Activated T-cell treated with anti-CD3 and anti-CD28 coated beads for 4 hours (primary cell): Measurements from ENCODE around the gene SMOC2.

Source experiments
- DNase-seq: peaks from one replicate; pipeline ENCODE4 v3.0.0-alpha.2; 2020

The SMOC2 gene

GRCh38 chr6:168636147-168637004, 195.4 kb downstream of the SMOC2 start:
- no peak for DNase-seq

GRCh38 chr6:168637834-168638233, 196.8 kb downstream of the SMOC2 start:
- DNase-seq: no peak

GRCh38 chr6:168638468-168639271, 197.7 kb downstream of the SMOC2 start:
- no peak for DNase-seq

- no peak for DNase-seq
These were observed 199.2 kb downstream of the SMOC2 start for GRCh38 chr6:168640181-168640580.

- DNase-seq: no peak
These were observed 199.8 kb downstream of the SMOC2 start for GRCh38 chr6:168640768-168641167.

GRCh38 chr6:168641446-168641845, 200.5 kb downstream of the SMOC2 start:
- DNase-seq: no peak

DNA sequence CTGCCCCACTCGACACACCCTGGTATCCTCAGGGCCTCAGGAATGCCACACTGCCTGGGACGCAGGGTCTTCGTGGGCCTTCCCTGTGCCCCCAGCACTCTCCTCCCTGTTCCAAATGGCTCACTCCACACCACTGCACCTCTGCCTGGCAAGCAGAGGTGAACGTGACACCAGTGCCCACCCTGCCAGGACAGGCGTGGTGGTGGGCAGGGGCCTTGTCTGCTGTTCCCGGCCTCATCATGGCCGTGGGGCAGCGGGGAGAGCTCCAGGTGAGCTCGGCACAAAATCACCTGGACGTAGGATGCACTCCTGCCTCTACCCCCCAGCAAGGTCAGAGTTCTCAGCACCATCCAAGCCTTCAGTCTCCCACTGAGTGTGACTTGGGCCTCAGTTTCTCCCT, 202.4 kb downstream of the SMOC2 start:
- DNase-seq: no peak

GRCh38 chr6:168645326-168645725, 204.3 kb downstream of the SMOC2 start:
- no peak for DNase-seq

GRCh38 chr6:168647271-168647670, 206.3 kb downstream of the SMOC2 start:
- DNase-seq: no peak

DNA sequence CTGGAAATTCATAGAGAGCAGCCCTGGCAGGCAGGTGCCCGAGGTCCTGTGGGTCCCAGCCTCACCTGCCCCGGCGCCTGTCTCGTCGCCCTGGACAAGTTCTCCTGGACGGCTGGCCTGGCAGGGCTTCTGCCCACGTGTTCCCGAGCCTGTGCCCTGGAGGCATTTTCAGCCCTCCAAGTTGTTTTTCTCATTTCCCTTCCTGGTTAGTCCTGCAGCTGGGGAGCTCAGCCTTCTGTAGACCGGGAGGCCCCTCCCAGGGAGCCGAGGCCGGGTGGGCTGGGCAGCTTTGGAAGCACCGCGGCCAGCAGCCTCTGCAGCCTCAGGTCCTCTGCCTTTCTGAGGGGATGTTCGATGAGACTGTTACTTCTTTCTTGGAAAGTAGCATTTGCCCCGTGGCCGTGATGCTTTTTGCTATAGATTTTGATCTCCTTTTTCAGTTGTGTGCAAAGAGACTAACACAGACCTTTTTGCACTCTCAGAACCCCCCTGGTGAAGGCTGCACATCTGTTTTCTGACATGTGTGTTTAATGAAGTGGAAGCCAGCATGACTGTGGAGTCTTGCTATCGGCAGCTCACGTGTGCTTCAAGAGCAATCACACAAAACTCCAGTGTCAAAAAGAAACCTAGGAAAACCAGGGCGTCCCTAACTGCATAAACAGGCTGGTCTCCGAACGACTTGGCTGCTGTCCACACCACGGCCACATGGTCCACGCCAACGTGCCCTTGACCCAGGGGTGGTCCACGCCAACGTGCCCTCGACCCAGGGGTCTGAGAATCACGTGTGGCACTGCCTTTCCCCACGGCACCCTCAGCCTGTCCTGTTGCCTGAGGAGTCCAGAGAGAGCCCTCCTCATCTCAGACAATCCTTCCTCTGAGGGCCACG, 207.5 kb downstream of the SMOC2 start:
- DNase-seq: no peak

DNA sequence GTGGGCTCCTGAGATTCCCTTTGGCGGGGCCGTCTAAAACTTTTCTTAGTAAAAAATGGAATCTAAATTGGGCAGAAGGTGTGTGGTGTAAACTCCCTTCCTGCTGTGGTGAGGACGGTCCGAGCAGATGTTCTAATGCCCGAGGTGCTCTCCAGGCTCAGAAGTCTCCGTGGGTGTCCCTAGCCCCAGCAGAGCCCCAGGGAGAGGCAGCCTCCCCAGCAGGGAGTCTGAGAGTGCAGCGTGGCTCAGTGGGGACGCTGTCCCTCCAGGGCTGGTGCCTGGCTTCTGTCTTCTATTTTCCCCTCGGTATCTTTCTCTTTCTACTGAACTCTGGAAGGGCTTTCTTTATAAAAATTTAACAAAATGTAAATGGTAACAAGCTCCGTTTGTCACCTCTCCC, 208.2 kb downstream of the SMOC2 start:
- no peak for DNase-seq

DNA sequence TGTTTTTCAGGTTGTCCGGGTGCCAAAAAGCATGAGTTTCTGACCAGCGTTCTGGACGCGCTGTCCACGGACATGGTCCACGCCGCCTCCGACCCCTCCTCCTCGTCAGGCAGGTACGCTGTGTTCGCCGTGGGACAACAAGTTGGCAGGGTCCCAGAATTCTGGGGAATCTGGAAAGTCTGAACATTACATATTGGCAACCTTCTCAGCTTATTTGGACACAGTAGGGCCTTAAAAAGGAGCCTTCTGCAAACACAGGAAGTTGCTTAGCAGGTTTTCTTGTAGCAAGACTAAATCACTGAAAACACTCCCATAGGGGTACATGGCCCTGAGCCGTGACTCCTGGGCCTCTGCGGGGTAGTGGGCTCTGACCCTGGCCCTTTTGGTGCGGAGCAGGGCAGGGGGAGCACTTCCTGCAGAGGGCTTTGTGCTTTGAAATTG, 209.7 kb downstream of the SMOC2 start:
- no peak for DNase-seq

DNA sequence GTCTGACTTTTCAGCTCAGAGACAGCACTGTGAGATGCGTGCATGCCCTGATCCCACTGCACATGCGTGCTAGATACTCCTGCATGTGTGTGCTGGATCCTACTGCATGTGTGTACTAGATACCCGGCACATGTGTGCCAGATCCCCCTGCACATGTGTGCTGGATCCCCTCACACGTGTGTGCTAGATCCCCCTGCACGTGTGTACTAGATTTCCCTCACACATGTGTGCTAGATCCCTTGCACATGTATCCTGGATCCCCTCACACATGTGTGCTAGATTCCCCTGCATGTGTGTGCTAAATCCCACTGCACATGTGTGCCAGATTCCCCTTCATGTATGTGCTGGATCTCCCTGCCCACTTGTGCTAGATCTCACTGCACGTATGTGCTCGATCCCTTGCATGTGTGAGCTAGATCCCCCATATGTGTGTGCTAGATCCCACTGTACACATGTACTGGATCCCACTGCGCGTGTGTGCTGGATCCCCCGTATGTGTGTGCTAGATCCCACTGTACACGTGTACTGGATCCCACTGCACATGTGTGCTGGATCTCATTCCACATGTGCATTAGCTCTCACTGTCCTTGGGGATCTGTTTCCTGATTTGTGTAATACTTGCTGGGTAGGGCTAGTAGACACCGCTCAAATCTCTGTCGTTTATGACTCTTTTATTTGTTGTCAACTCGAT, 214.6 kb downstream of the SMOC2 start:
- no peak for DNase-seq

- no peak for DNase-seq
These were observed 217.1 kb downstream of the SMOC2 start for GRCh38 chr6:168658059-168658458.

- DNase-seq: no peak
These were observed 219.5 kb downstream of the SMOC2 start for GRCh38 chr6:168660400-168660945.

DNA sequence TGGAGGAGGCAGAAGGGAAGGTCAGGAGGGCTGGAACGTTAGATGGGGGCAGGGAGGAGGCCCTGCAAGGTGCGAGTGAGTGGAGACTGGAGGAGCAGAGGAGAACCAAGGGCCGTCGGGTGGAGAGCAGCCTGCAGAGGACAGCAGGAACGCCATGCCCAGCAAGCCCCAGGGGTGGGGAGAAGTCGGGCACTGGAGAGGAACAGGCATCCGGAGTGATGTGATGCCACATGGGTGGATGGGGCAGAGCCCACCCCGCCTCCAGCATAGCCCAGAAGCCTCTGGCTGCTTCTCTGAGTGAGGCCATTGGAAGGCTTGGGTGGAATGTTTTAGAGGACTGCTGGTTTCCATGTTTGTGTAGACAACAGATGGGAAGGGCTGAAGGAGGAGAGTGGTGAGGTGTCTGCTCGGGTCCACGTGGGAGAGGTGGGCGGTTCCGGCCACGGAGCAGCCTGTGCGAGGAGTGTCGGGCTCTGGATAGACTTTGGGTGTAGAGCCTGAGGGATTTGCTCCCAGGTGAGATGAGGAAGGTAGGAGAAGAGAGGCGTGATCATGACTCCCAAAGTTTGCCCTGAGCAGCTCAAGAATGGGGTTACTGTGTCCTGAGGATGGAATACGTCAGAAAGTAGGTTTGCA, 221.4 kb downstream of the SMOC2 start:
- DNase-seq: no peak

- DNase-seq: no peak
These were observed 222.1 kb downstream of the SMOC2 start for GRCh38 chr6:168663041-168663440.

DNA sequence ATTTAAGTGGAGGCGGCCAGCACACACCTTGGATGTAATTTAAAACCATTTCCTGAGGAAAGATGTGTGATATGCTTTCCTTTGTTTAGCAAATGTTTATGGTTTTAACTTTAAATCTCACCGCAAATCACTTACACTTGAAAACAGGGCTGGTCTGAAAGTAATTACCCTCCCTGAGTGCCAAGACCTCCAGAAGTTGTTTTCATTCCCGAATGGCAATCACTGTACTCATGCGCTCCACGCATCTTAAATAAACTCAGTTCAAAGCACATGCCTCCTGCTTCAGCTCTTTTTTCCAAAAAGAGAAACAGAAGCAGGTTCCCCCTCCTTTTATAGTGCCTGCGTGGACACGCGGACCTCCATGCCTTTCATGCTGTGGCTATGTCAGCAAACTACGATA, 224.0 kb downstream of the SMOC2 start:
- no peak for DNase-seq

- DNase-seq: no peak
These were observed 225.2 kb downstream of the SMOC2 start for GRCh38 chr6:168666170-168666569.

GRCh38 chr6:168666699-168667427, 225.9 kb downstream of the SMOC2 start:
- no peak for DNase-seq

DNA sequence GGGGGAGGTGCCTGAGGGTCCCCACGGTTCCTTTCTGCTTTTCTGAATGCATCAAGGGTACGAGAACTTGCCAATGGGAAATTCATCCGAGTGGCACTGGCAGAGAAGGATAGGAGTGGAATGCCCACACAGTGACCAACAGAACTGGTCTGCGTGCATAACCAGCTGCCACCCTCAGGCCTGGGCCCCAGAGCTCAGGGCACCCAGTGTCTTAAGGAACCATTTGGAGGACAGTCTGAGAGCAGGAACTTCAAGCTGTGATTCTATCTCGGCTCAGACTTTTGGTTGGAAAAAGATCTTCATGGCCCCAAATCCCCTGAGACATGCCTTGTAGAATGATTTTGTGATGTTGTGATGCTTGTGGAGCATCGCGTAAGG, 226.4 kb downstream of the SMOC2 start:
- DNase-seq: no peak
